Mesothelial cell of epicardium (in vitro differentiated cells): Measurements from ENCODE around the gene RRAD. TPM values are rescaled to one million over a fixed set of nuclear protein-coding genes. Genes with fewer than 3 reads are reported as not detected.
"Not testable (repeated sequence)": the region's sequence is repeated elsewhere in the genome, so short reads cannot be mapped to it uniquely, and the experiment has no call there.

Experiments
- DNase-seq, 2 experiments: peaks; one replicate each; pipeline ENCODE4 v3.0.0; 2021; ENCODE audit warnings: low spot score in 2 of 2; ENCODE audit not compliant: unreplicated experiment in 2 of 2
- H3K27ac Mint-ChIP-seq: 2 replicates; pipeline ENCODE4 v1.8.0; 2021; ENCODE audit warnings: mixed read lengths
- H3K27me3 Mint-ChIP-seq: 2 replicates; pipeline ENCODE4 v1.8.0; 2021; ENCODE audit warnings: low read depth, mixed read lengths
- H3K36me3 Mint-ChIP-seq: 2 replicates; pipeline ENCODE4 v1.8.0; 2021; ENCODE audit warnings: mixed read lengths
- H3K4me1 Mint-ChIP-seq: 2 replicates; pipeline ENCODE4 v1.8.0; 2021; ENCODE audit warnings: mixed read lengths
- H3K4me3 Mint-ChIP-seq: 2 replicates; pipeline ENCODE4 v1.8.0; 2021; ENCODE audit warnings: mild to moderate bottlenecking, moderate library complexity, mixed read lengths
- H3K9me3 Mint-ChIP-seq: 2 replicates; pipeline ENCODE4 v1.8.0; 2021; ENCODE audit warnings: mixed read lengths
- CTCF ChIP-seq: fragments of 200-600 bp; sonication (generic); IDR thresholded peaks from one replicate; pipeline ENCODE4 v1.5.0; 2021; ENCODE audit warnings: antibody characterized with exemption; ENCODE audit not compliant: unreplicated experiment
- total RNA-seq: library from RNA; stranded (reverse); gene quantifications from 3 replicates; pipeline ENCODE4 v1.2.1, GENCODE V29; 2021

The RRAD gene
- total RNA-seq: 2.7 to 3.7 TPM (median 2.9 TPM) in 3 replicates

- DNase-seq: no peak
- H3K27me3 Mint-ChIP-seq: peaks cover 74% of the 10 kb centered on the region
- no peak for TF ChIP-seq CTCF
Observed at GRCh38 chr16:66925322-66925840, at the start of gene RRAD. RRAD (minus strand) TSS chr16:66925535; CDS start chr16:66925179, 356 bp downstream.

GRCh38 chr16:66974932-66975246 lies 49.6 kb upstream of the RRAD start:
- not testable (repeated sequence) for H3K27me3 Mint-ChIP-seq, H3K4me1 Mint-ChIP-seq, H3K4me3 Mint-ChIP-seq, H3K9me3 Mint-ChIP-seq, H3K27ac Mint-ChIP-seq, DNase-seq, H3K36me3 Mint-ChIP-seq

More at GRCh38 chr16:66925322-66925840, at the start of gene RRAD:
- Mint-ChIP-seq H3K36me3 (no peaks in the 10 kb centered on the region), H3K4me1 (peaks cover 15% of the 10 kb centered on the region), H3K27ac (no peak within 1 kb of the TSS), H3K9me3 (no peaks in the 10 kb centered on the region), H3K4me3 (peak within 1 kb of the TSS; percentile 73)

GRCh38 chr16:66974156-66974931 lies 49.0 kb upstream of the RRAD start:
- not testable (repeated sequence) for H3K9me3 Mint-ChIP-seq, H3K4me1 Mint-ChIP-seq, H3K36me3 Mint-ChIP-seq, DNase-seq, H3K4me3 Mint-ChIP-seq, H3K27ac Mint-ChIP-seq, H3K27me3 Mint-ChIP-seq

- Mint-ChIP-seq H3K4me3 (no peak overlapping the region), H3K27me3 (peaks cover 5% of the 10 kb centered on the region), H3K4me1 (no peaks in the 10 kb centered on the region), H3K9me3 (no peaks in the 10 kb centered on the region), H3K27ac (no peak overlapping the region), H3K36me3 (no peaks in the 10 kb centered on the region)
- no peak for TF ChIP-seq CTCF
- DNase-seq: no peak
Observed at GRCh38 chr16:66973716-66974115, 48.4 kb upstream of the RRAD start.

- H3K9me3 Mint-ChIP-seq: no peaks in the 10 kb centered on the region
- no peak overlapping the region for H3K4me3 Mint-ChIP-seq
- no peak overlapping the region for H3K27ac Mint-ChIP-seq
- peaks cover 5% of the 10 kb centered on the region for H3K27me3 Mint-ChIP-seq
- no peak for TF ChIP-seq CTCF
- H3K4me1 Mint-ChIP-seq: no peaks in the 10 kb centered on the region
- H3K36me3 Mint-ChIP-seq: no peaks in the 10 kb centered on the region
- DNase-seq: no peak
Observed at GRCh38 chr16:66972983-66973382, 47.6 kb upstream of the RRAD start.

- Mint-ChIP-seq H3K27ac (no peak overlapping the region), H3K4me1 (no peaks in the 10 kb centered on the region), H3K4me3 (no peak overlapping the region), H3K9me3 (no peaks in the 10 kb centered on the region), H3K36me3 (no peaks in the 10 kb centered on the region), H3K27me3 (peaks cover 12% of the 10 kb centered on the region)
- TF ChIP-seq CTCF: no peak
- DNase-seq: no peak
Observed at GRCh38 chr16:66970775-66971720, 45.7 kb upstream of the RRAD start.
